T-helper 2 cell treated with Interferon-gamma antibody and Interleukin-4, amounts not matched to agents 5 μg/mL and 100 μg/mL, for 36 hours (primary cell): ENCODE data around the gene IER5.
"Not testable (repeated sequence)": the region's sequence is repeated elsewhere in the genome, so short reads cannot be mapped to it uniquely, and the experiment has no call there.

Source experiments
- DNase-seq: peaks from one replicate; pipeline ENCODE4 v3.0.0; 2021; ENCODE audit warnings: low spot score
- H3K27ac Mint-ChIP-seq: one replicate; pipeline ENCODE4 v1.8.0; 2021; ENCODE audit warnings: mild to moderate bottlenecking, mixed read lengths
- H3K27me3 Mint-ChIP-seq: one replicate; pipeline ENCODE4 v1.8.0; 2021; ENCODE audit warnings: low read depth, mixed read lengths
- H3K36me3 Mint-ChIP-seq: one replicate; pipeline ENCODE4 v1.8.0; 2021; ENCODE audit warnings: low read depth, mixed read lengths
- H3K4me1 Mint-ChIP-seq: one replicate; pipeline ENCODE4 v1.8.0; 2021; ENCODE audit warnings: low read depth, mixed read lengths
- H3K4me3 Mint-ChIP-seq: one replicate; pipeline ENCODE4 v1.8.0; 2022; ENCODE audit warnings: mild to moderate bottlenecking, moderate library complexity, mixed read lengths
- H3K9me3 Mint-ChIP-seq: one replicate; pipeline ENCODE4 v1.8.0; 2021; ENCODE audit warnings: mixed read lengths

IER5 gene

GRCh38 chr1:181088079-181089016, at the start of gene IER5:
Gene IER5, plus strand, starts transcription at chr1:181088700. Its CDS starts 203 bp downstream, at chr1:181088903.
- Mint-ChIP-seq H3K9me3 (no peaks in the 10 kb centered on the region), H3K4me3 (peak within 1 kb of the TSS; percentile 100), H3K27ac (peak within 1 kb of the TSS; percentile 99), H3K36me3 (peaks cover 40% of the 10 kb centered on the region), H3K27me3 (peaks cover 2% of the 10 kb centered on the region), H3K4me1 (peaks cover 48% of the 10 kb centered on the region)
- peak; percentile 96 for DNase-seq

GRCh38 chr1:181040284-181040865, 48.1 kb upstream of the IER5 start:
- no peak for DNase-seq
- H3K27ac Mint-ChIP-seq = no peak overlapping the region
- H3K36me3 Mint-ChIP-seq = peaks cover 40% of the 10 kb centered on the region
- no peak overlapping the region for H3K4me3 Mint-ChIP-seq
- H3K4me1 Mint-ChIP-seq = peaks cover 67% of the 10 kb centered on the region
- H3K9me3 Mint-ChIP-seq = no peaks in the 10 kb centered on the region
- no peaks in the 10 kb centered on the region for H3K27me3 Mint-ChIP-seq

GRCh38 chr1:181043025-181043888, 45.2 kb upstream of the IER5 start:
- Mint-ChIP-seq H3K27ac (peak overlapping the region; percentile 68), H3K4me3 (peak overlapping the region; percentile 2), H3K9me3 (no peaks in the 10 kb centered on the region), H3K27me3 (no peaks in the 10 kb centered on the region), H3K36me3 (peaks cover 33% of the 10 kb centered on the region), H3K4me1 (peaks cover 43% of the 10 kb centered on the region)
- no peak for DNase-seq

DNA sequence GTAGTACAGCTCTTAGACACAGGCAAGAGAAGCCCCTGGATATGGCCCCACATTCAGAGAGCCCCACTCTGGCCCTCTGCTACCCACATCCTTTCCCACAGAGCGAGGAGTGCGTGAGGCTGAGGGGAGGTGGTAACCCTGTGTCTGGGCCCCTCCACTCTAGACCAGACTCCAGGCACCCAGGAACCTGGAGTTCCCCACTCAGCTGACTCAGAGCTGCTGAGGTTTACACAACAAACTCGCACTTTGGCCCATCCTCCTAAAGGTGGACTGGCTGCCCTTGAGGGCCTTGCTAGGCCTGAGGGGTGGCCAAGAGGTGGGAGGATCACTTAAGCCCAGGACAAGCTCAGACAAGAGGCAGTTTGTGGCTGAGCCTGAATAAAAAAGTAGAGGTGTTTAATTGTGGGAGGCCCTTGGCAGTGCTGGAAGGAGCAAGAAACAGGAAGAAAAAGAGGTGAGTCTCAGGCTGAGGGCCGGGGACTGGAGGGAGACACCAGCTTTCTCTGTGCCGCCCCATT, 44.0 kb upstream of the IER5 start:
- H3K27me3 Mint-ChIP-seq = no peaks in the 10 kb centered on the region
- H3K36me3 Mint-ChIP-seq = peaks cover 26% of the 10 kb centered on the region
- H3K9me3 Mint-ChIP-seq = no peaks in the 10 kb centered on the region
- peaks cover 38% of the 10 kb centered on the region for H3K4me1 Mint-ChIP-seq
- DNase-seq = peak; percentile 74
- peak overlapping the region; percentile 85 for H3K27ac Mint-ChIP-seq
- H3K4me3 Mint-ChIP-seq = peak overlapping the region; percentile 71

DNA sequence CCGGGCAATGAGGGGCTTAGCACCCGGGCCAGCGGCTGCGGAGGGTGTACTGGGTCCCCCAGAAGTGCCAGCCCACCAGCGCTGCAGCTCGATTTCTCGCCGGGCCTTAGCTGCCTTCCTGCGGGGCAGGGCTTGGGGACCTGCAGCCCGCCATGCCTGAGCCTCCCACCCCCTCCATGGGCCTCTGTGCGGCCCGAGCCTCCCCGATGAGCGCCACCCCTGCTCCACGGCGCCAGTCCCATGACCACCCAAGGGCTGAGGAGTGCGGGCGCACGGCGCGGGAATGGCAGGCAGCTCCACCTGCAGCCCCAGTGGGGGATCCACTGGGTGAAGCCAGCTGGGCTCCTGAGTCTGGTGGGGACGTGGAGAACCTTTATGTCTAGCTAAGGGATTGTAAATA, 42.6 kb upstream of the IER5 start:
- not testable (repeated sequence) for H3K27me3 Mint-ChIP-seq, DNase-seq, H3K27ac Mint-ChIP-seq, H3K4me3 Mint-ChIP-seq, H3K9me3 Mint-ChIP-seq
- peaks cover 27% of the 10 kb centered on the region for H3K36me3 Mint-ChIP-seq
- peaks cover 32% of the 10 kb centered on the region for H3K4me1 Mint-ChIP-seq

- no peak for DNase-seq
- Mint-ChIP-seq H3K4me1 (peaks cover 12% of the 10 kb centered on the region), H3K9me3 (no peaks in the 10 kb centered on the region), H3K4me3 (no peak overlapping the region), H3K27me3 (no peaks in the 10 kb centered on the region), H3K36me3 (peaks cover 33% of the 10 kb centered on the region), H3K27ac (no peak overlapping the region)
Measured at GRCh38 chr1:181049378-181049777, 39.1 kb upstream of the IER5 start.

DNA sequence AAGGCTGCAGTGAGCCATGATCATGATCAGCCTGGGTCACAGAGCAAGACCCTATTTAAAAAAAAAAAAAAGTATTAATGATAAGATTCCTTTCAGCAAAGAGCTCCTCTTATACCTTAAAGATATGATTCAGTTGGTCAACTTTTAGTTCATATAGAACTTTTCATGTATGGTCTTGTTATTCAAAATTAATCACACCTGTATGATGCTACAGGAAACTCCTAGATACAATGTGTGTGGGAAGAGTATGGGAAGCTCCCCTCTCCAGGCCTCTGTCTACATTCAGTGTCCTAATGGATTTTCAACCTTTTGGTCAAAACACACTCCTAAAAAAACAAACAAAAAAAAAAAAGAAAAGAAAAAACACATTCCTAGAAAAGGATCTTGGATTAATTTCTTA, 37.6 kb upstream of the IER5 start:
- H3K4me1 Mint-ChIP-seq = peaks cover 4% of the 10 kb centered on the region
- no peak for DNase-seq
- H3K9me3 Mint-ChIP-seq = no peaks in the 10 kb centered on the region
- H3K36me3 Mint-ChIP-seq = peaks cover 36% of the 10 kb centered on the region
- no peak overlapping the region for H3K27ac Mint-ChIP-seq
- H3K4me3 Mint-ChIP-seq = no peak overlapping the region
- H3K27me3 Mint-ChIP-seq = no peaks in the 10 kb centered on the region

DNA sequence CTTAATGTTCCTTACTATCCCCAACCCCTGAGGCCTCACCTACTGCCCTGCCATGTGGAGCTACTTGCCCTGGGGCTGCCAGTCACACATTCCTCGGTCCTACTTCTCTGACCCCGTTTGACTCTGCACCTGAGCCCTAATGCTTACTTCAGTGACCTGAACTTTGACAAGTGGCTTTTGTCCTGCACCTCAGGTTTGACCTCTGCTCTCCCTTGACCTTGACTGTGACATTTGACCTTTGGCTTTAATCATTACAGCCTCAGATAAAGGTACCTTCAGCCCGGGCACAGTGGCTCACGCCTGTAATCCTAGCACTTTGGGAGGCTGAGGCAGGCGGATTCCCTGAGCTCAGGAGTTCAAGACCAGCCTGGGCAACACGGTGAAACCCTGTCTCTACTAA, 31.9 kb upstream of the IER5 start:
- DNase-seq = no peak
- Mint-ChIP-seq H3K4me1 (peaks cover 2% of the 10 kb centered on the region), H3K27ac (no peak overlapping the region), H3K4me3 (no peak overlapping the region), H3K27me3 (no peaks in the 10 kb centered on the region), H3K36me3 (peaks cover 46% of the 10 kb centered on the region), H3K9me3 (peaks cover 10% of the 10 kb centered on the region)

- Mint-ChIP-seq H3K9me3 (peaks cover 10% of the 10 kb centered on the region), H3K36me3 (peaks cover 45% of the 10 kb centered on the region), H3K27me3 (no peaks in the 10 kb centered on the region), H3K27ac (no peak overlapping the region), H3K4me1 (peaks cover 6% of the 10 kb centered on the region), H3K4me3 (no peak overlapping the region)
- DNase-seq = no peak
Measured at GRCh38 chr1:181057079-181057478, 31.4 kb upstream of the IER5 start.

DNA sequence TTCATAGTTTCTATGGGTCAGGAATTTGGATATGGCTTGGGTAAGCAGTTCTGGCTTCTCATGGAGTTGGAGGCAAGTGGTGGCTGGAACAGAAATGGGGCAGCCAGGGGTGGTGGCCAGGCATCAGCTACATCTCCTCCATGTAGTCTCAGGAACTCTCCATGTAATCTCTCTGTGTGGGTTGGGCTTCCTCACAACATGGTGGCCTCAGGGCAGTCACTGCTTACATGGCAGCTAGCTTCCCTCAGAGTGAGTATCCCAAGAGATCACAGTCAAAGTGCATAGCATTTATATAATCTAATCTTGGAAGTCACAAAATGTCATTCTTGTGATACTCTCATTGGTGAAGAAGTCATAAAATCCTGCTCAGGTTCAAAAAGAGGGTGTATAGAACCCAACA, 29.1 kb upstream of the IER5 start:
- H3K27ac Mint-ChIP-seq = no peak overlapping the region

DNA sequence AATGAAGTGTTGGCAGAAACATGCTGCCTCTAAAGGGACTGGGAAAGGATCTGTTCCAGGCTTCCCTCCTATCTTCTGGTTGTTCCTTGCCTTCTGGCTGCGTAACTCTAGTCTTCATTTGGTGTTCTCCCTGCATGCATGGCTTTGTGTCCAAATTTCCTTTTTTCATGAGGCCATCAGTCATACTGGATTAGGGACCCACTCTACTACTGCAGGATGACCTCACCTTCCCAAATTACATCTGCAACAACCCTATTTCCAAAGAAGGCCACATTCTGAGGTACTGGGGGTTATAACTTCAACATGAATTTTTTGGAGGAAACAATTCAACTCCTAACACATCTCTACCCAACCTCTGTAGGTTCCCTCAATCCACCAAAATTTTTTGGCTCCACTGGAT, 28.4 kb upstream of the IER5 start:
- Mint-ChIP-seq H3K27me3 (no peaks in the 10 kb centered on the region), H3K36me3 (peaks cover 40% of the 10 kb centered on the region), H3K27ac (no peak overlapping the region), H3K9me3 (peaks cover 10% of the 10 kb centered on the region), H3K4me3 (no peak overlapping the region), H3K4me1 (peaks cover 18% of the 10 kb centered on the region)
- DNase-seq = no peak

More for the DNA sequence above, 29.1 kb upstream of the IER5 start:
- Mint-ChIP-seq H3K9me3 (peaks cover 10% of the 10 kb centered on the region), H3K36me3 (peaks cover 43% of the 10 kb centered on the region), H3K4me3 (no peak overlapping the region), H3K4me1 (peaks cover 18% of the 10 kb centered on the region), H3K27me3 (no peaks in the 10 kb centered on the region)
- no peak for DNase-seq

- not testable (repeated sequence) for DNase-seq, H3K4me3 Mint-ChIP-seq, H3K27me3 Mint-ChIP-seq
- Mint-ChIP-seq H3K36me3 (peaks cover 33% of the 10 kb centered on the region), H3K27ac (peak overlapping the region; percentile 38), H3K4me1 (peaks cover 18% of the 10 kb centered on the region), H3K9me3 (peaks cover 10% of the 10 kb centered on the region)
Measured at GRCh38 chr1:181060947-181061346, 27.6 kb upstream of the IER5 start.

GRCh38 chr1:181061487-181061886, 27.0 kb upstream of the IER5 start:
- Mint-ChIP-seq H3K4me3 (no peak overlapping the region), H3K36me3 (peaks cover 33% of the 10 kb centered on the region), H3K27ac (peak overlapping the region; percentile 53), H3K9me3 (peaks cover 10% of the 10 kb centered on the region), H3K4me1 (peaks cover 18% of the 10 kb centered on the region), H3K27me3 (no peaks in the 10 kb centered on the region)
- no peak for DNase-seq
